SH-SY5Y (cell line): ENCODE measurements around the gene PRODH.

Experiments
- GATA2 ChIP-seq: IDR thresholded peaks from 2 replicates; pipeline ENCODE4 v1.6.1; 2011; ENCODE audit warnings: mild to moderate bottlenecking, low read depth, low read length
- GATA3 ChIP-seq: IDR thresholded peaks from 2 replicates; pipeline ENCODE4 v1.6.1; 2011; ENCODE audit warnings: low read depth, mild to moderate bottlenecking, low read length, moderate library complexity

DNA sequence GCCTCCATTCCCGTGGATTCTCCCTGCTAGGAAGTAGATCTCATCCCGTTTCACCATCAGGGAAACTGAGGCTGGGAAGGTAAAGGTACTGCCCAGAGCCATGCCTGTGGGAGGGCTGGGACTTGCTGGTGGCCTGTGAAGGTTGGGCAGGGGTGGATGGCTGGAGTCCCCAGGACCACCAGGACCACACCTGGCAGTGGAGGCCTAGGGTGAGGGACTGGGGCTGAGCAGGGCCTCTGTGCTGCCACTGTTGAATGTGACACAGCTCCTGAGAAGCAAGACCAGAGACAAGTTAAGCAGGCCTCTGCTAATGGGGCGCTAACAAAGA is 26.2 kb upstream of the PRODH start:
- TF ChIP-seq GATA2: no peak
- TF ChIP-seq GATA3: no peak
